ENCODE measurements around the gene PODXL2.

PODXL2 gene

DNA sequence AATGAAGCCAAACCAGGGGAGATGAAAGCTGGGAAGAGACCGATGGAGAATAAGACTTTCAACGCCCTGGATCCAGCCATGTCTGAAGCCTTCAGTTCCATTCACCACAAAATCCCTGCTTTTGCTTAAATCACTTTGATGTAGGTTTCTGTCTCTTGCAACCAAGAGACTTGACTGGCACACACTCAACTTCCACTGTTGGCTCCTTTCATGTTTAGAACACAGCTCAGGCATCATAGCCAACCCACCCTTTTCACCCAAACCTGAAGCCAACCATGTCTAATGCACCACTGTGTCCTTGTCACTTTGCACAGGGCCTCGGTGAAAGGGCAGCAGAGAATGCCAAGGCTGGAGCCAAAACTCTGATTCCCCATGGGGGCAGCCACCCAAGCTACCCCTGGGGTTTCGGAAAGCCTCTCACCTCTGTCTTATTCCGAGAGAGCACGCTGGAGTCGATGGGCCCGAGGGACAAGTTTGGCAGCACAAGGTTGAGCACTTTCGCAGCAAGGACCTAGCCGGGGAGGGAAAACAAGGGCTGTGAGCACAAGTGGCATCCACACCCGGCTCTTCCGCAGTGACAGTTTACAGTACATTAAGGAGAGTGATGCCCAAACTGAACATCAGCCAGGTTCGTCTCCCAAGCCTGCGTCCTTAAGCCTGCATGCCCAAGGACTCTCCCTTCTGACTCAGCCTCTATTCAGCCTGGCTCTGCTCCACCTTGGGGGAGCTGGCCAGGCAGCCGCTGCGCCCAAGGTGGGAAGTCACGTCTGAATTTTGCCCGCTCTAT lies 81.4 kb downstream of the PODXL2 start:
- no peak for DNase-seq (ENCODE audit: low read depth)

DNA sequence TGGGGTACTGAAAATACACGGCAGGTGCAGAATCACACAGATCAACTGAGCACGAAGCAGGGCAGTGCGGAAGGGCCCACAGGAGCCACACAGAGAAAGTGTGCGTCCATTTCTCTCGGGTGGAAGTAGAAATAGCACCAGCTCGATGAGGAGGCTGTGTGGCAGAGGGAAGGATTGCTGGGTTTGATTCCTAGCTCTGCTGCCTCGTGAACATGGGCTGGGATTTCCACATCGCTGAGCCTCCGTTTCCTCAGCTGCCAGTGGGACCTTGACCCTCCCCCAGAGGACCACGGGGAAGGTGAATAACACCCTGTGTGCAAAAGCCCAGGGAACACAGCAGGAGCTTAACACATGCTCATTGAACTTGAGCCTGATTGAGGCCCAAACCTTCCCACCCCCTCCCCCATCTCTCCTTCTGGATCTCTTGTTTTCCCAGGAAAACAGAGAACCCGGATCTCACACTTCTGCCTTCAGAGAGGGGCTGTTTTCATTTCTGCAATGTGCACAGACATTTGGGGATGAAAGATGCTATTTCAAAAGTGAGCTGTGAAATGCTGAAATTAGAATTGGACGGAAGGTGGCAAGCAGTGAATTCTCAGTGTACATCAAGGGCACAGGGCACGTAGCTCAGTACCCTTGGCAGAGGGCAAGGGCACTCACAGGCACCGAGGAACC lies 82.2 kb downstream of the PODXL2 start:
- no peak for DNase-seq (ENCODE audit: low read depth)

DNA sequence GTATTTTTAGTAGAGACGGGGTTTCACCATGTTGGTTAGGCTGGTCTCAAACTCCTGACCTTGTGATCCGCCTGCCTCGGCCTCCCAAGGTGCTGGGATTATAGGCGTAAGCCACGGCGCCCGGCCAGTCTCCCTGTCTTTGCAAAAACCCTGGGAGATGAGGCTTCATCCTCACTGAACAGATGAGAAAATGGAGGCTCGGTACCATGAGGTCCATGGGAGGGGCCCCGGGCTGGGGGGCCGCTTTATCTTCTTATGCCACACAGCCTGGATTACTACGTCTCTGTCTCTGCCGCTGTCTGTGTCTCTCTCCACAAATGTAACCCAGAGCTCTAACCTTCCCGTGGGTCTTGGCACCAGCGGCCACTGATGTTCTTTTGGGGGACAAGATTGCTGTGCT lies 82.9 kb downstream of the PODXL2 start:
- DNase-seq (ENCODE audit: low read depth), result no peak

DNA sequence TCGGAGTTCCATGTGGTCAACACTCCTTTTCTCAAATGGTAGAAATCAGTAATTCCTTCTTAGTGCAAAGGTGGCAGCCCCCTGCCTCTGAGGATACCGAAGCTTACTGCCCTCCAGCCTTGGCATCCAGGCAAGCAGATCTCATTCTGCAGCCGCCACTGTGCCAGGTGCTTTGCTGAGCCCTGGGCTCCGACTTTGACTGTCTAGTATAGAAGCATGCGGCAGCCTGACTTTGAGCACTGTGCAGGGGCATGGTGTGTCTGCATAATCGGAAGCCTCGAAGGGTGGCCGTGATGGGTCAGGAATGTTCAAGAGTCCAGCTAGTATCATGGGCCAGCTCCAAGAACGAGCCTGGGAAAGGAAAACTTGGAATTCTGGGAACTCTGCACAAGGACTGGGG lies 83.5 kb downstream of the PODXL2 start:
- DNase-seq (ENCODE audit: low read depth), result no peak

DNA sequence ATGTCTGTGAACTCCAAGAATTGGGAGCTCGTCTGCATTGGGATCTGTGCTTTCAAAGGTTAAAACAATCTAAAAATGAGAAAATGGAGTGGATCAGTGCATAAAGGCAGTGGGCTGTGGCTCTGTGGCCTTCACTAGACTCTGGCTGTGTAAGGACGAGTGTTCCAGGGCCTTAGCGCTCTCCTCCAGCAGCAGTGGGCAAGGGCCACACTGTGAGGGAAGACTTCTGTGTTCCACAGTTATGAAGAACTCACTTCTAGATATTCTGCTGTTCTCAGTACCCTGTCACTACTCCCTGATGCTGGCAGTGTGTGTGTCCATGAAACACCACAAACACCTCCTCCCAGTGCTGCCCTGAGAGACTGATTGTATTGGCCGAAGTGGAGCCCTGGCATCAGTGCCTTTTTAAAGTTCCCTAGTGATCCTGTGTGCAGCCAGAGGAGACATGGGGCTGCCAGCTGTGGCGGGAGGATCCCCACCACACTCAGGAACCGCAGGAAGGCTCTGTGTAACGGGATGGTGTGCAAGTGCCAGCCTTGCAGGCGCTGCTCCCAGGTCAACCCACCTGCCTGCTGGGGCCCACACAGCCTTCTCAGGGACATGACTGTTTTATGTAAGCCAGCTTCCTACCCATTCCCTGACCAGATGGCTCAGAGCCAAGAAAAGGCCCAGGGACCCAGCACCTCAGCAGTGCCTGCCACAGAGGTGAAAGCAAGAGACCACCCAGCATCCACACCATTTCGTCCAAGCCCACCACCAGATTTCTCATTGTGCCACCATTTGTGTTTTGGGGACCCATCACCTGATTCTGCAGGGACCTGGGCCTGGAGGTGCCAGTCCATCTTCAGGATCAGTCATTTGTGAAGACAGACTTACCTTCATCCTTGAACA lies 84.1 kb downstream of the PODXL2 start:
- DNase-seq (ENCODE audit: low read depth), result no peak

DNA sequence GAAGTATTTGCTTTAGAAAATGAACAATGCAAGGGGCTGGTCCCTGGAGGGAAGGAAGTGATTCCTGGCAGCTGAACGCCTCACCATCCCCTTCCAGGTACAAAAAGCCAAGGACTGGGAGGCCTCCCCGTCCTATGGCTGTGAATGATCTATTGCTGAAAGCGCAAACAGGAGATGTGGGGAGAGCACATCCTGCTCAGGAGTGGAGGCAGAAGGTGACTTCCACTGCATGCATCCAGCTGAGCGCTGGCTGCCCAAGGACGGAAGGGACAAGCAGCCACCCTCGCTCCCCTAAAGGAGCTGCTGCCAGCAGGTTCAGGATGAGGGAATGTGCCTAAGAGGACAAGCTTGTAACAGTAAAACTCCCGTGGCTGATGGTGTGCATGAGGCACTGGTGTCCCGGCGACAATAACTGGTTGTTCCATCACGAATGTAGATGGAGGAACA lies 85.2 kb downstream of the PODXL2 start:
- no peak for DNase-seq (ENCODE audit: low read depth)

DNA sequence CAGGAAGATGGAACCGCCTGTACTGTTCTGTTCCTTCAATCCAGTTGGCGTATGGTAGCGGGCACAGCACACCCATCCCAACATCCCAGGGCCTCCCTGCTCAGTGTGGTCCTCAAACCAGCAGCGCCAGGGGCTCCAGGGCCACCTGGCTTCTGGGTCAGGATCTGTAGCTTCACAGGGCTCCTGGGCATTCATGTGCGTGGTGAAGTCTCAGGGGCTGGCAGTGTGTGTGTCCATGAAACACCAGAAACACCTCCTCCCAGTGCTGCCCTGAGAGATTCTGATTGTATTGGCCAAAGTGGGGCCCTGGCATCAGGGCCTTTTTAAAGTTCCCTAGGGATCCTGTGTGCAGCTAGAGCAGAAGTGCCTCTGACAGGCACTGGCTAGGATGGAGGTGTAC lies 85.9 kb downstream of the PODXL2 start:
- DNase-seq (ENCODE audit: low read depth), result no peak

DNA sequence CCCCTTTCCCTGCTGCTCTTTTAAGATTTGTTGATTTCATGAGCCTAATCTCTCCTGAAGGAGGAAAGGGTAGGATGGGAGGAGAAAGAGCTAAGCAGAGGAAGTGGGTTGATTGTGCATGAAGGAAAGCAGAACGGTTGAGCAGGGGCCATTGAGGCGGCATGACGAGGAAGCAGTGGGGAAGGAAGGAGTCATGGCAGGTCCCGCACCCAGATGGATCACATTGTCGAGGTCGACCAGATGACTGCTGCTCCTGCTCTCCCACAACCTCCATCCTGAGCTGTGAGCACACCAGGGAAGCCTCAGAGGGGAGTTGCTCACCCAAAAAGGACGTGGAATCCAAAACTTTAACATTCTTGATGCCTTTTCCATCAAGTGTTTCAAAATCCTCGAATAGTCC lies 86.5 kb downstream of the PODXL2 start:
- DNase-seq (ENCODE audit: low read depth), result no peak

DNA sequence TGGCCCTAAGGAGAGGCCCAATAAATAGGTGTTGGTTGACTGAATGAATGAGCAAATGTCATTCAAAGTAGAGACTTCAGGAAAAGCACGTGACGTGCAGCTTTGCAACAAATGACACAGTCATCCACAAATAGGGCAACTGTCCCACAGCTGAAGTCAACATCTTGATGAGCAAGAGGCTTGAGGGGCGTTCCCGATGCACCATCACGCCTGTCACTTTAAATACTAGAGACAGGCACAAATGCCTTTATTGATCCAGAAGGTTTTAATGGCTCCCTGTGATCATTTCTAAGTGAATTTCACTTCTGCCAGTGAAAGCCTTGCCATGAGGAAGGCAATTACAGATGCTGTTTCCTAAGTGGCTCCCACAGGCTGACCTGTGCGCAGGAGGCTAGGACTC lies 87.4 kb downstream of the PODXL2 start:
- DNase-seq (ENCODE audit: low read depth), result no peak

DNA sequence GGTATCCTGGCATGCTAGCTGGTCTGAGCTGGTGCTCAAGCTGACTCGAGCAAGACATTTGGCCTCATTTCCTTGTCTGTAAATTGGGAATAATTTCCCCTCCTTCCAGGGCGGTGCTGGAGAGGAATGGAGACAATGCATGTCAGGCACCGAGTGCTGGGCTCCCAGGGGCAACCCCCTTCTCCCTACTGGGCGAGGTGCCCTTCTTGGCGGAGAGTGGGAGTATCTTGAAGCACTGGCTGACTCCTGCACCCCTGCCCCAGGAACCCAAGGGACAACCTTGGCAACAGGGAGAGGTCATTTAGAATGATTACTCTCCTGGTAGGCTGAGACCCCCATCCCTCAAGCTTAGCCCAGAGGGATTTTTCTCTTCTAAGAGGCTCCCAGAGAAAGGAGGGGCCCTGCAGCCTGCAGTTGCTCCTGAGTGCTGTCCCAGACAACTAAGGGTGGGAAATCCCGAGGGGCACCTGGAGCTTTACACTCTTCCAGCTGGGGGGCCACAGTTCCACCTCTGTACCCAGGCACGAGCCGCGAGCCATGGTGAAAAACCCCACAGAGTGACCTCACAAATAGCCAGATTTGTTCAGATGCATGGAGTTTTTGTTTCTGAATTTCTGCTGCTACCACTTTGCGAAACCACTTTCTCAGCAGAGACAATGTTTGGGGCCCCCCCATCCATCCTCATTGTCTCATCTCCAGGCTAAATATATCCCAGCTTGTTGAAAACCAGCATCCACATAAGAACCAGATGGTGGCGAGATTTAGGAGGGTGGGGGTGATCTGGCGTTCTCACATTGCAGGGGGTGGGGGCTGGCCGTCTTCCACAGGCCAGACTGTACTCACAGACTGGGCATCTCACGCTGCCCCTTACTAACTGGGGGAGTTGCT lies 88.6 kb downstream of the PODXL2 start:
- no peak for DNase-seq (ENCODE audit: low read depth)

DNA sequence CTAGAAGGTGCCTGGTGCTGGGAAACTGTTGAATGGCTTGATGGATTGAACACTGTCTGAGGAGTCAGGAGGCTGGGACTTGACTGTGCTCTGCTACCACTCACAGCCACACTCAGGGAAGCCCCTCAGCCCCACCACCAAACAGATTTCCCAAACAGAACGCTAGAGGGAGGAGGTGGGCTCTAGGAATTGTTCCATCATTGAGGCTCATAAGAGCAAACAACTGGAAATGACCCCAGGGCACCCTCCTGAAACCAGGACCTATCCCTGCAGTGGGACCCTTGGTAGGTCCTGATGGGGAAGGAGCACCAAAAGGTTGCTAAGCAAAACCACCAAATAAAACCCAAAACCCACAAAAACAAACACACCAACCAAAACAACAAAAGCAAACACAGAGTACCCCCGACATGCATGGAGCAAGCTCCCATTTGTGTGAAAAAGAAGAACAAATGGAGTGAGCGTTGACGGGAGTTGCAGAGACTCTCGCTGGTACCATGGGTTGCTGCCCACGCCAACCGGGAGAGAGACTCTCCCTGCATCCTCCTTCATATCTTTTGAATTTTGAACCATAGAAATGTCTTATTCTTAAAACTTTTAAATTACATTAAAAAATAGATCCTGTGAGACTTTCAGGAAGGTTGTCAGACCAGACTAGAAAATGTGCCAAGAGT lies 89.4 kb downstream of the PODXL2 start:
- no peak for DNase-seq (ENCODE audit: low read depth)

DNA sequence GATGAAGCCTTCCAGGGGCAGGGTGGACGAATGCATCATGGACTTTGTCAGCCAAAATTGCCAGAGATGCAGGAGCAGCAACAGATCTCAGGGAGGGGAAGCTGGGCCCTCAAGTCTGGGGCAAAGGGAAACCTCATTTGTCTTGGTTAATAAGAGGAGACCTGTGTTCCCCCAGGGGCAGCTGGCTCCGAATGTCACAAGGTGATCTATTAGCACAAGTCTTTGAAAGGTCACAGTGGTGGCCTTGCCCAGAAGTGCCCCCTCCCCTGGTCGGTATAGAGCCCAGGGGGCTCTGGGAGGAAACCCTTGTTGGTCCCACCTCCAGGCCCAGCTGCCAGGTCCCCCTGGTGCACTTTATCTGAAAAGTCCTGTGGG lies 89.9 kb downstream of the PODXL2 start:
- no peak for DNase-seq (ENCODE audit: low read depth)

DNA sequence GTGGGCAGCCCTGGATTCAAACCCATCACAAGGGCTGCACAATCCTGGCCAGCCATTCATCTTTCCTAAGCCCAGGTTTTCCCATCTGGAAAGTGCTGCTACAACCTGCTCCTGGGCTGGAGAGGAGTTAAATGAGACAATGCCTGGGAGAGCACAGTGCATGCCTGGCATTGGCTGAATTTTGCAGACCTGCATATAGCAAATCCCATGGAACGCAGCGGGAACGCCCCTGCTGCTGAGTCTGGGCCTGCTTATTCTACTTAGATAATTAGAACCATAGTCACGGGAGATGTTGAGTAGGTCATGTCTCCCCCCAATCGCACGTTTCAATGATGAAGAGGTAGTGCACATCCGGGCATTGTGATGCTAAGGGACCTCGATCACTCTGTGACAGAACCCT lies 90.4 kb downstream of the PODXL2 start:
- no peak for DNase-seq (ENCODE audit: low read depth)

DNA sequence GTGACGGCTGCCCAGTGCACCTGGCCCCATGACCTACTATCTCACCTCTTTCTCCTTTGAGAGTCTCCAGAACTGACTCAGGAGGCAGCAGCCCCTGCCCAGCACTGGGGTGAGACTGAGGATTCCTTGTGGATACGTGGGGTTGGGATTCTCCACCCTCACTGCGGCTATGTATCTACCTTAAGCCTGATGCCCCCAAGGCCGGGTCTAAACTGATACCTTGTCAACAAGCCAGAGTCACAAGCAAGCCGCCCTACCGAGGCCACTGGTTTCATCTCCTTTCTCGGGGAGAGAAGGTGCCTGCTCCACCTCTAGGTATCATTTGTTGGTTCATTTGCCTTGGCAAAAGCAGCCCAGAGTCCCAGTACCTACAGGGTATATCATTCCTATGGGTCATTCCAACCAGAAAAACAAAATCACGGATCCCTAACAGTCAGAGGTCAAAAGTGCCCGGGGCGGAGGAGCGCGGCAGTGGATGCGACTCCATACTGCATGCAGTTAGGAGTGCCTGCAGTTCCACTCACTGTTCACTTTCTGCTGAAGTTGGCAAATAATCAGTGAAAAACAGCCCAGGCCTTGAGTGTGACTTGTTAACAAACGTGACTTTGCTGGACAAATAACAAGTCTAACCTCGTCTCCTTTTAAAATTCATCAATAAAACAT lies 91.3 kb downstream of the PODXL2 start:
- DNase-seq (ENCODE audit: low read depth), result no peak

DNA sequence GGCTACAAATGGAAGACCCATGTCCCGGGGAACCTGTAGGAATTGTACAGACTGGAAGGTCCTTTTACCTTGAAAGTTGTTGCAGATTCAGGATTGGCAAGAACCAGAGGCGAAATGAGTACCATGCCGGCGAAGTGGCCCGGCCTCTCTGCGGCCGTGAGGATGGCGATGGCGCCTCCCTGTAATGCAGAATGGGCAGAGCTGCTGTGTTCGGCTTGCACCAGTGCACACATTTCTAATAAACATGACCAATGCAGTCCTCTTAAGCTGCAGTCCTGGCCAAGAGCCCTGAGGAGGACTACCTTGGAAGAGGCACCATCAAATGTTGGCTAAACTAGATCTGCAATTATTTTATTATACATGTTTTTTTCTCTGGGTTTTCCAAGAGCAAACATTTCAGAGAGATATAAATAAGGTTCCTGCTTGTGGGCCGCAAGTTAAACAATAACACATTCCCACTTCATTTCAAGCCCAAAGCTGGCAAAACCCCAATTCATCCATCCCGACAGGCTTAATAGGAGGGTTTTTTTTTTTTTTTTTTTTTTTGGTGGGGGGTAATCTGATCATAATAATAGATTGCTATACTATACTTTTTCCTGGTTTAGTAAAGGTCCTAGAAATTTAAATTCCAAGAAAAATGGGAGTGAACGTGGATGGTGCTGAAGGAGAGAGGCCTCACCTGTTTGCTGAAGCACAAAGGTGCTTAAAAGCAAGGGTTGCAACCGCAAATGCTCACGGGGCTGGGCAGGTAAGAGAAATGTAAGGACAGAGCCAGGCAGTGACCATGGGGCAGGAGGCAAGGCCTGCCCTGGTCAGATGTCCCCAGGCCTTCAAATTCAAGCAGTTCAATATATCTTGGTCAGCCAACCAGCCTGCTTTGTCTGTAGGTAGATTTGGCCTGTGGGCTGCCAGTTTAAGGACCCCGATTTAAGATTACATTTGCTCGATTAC lies 92.3 kb downstream of the PODXL2 start:
- DNase-seq (ENCODE audit: low read depth), result no peak

DNA sequence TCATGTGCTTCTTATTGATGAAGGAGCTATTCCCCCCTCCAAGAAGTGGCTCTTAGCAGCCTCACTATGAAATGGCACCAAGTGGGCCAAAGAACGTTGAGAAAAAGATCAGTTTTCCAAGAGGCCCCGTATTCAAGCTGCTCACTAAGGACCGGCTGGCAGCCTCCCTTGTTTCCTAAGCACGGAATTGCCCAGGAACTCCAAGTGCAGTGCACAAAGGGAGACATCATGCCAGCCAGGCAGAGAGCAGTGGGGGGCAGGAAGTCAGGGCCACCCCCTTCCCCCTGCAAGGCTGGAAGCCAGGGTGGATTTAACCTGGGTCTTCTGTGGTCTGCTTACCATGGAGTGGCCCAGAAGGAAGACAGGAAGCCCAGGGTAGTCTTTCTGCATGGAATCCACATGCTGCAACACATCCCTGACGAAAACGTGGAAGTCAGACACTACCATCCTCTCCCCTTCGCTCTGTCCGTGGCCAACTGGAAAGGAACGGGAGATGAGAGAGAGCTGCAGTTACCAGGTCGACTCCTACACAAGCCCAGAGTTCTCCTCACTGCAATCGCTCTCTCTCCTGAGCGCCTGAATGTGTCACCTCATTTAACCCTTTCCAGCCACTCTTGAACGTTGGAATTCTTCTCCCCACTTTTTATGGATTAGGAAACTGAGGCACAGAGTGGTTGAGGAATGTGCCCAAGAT lies 93.3 kb downstream of the PODXL2 start:
- DNase-seq (ENCODE audit: low read depth), result no peak
